ENCODE measurements around the gene REXO1. TPM values are rescaled to one million over a fixed set of nuclear protein-coding genes. Genes with fewer than 3 reads are reported as not detected.
A peak's percentile ranks its signal among the peaks of the same experiment; 100 is the strongest.

REXO1 gene
- total and polyA plus RNA-seq, 2 of the 13 experiments (the other 11 are each of a cell fraction or from before 2014, with no cell fraction given): 5.0 to 11.2 TPM

DNA sequence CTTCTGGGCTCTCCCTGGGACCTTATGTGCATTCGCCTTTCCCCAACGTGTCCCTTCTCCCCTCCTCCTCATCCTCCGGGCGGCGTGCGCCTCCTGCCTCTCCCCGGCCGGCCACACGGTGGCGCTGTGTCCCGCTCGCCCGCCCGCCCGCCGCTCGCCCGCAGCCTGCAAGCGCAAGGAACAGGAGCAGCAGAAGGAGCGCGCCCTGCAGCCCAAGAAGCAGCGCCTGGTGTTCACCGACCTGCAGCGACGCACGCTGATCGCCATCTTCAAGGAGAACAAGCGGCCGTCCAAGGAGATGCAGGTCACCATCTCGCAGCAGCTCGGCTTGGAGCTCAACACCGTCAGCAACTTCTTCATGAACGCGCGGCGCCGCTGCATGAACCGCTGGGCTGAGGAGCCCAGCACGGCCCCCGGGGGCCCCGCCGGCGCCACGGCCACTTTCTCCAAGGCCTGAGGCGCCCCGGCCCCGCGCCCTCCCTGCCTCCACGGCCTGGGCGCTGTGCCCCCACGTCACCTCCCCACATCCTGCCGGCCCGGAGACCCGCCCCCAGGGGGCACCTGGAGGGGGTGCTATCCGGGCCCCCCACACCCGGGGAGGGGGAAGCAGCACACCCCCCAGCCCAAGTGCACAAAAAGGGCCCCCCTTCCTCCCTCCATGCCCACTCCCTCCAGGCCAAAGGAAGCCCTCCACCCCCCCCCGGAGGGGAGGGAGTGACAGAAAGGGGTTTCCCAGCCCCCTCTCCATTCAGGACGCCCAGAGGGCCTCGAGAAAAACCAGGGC, 73.1 kb downstream of the REXO1 start (continued):
- TF ChIP-seq, protein P1, sequence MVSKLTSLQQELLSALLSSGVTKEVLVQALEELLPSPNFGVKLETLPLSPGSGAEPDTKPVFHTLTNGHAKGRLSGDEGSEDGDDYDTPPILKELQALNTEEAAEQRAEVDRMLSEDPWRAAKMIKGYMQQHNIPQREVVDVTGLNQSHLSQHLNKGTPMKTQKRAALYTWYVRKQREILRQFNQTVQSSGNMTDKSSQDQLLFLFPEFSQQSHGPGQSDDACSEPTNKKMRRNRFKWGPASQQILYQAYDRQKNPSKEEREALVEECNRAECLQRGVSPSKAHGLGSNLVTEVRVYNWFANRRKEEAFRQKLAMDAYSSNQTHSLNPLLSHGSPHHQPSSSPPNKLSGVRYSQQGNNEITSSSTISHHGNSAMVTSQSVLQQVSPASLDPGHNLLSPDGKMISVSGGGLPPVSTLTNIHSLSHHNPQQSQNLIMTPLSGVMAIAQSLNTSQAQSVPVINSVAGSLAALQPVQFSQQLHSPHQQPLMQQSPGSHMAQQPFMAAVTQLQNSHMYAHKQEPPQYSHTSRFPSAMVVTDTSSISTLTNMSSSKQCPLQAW (CRISPR knock-in tag; IDR thresholded peaks at IDR 0.05): no peak
- TF ChIP-seq FOXC1 (CRISPR knock-in tag; IDR thresholded peaks at IDR 0.05; ENCODE audit: borderline replicate concordance): 0 out of 2 replicates have a peak, but pooled peaks have one; percentile 36
- peak; percentile 15; the same call in 1 of the 2 replicates for TF ChIP-seq MTA1 (CRISPR knock-in tag; IDR thresholded peaks at IDR 0.05; ENCODE audit: borderline replicate concordance)
- peak; percentile 82 for TF ChIP-seq STAG1 (CRISPR knock-in tag; IDR thresholded peaks at IDR 0.05)
- TF ChIP-seq ZNF782 (CRISPR knock-in tag; IDR thresholded peaks at IDR 0.05; ENCODE audit: borderline replicate concordance): no peak
- no peak for TF ChIP-seq PCBP2 (optimal IDR thresholded peaks at IDR 0.05; ENCODE audit: low read depth, low read length, poor library complexity, severe bottlenecking)
- TF ChIP-seq SAP130 (CRISPR knock-in tag; IDR thresholded peaks at IDR 0.05; ENCODE audit: low read depth): peak; percentile 22; the same call in 1 of the 2 replicates
- TF ChIP-seq, protein P2, sequence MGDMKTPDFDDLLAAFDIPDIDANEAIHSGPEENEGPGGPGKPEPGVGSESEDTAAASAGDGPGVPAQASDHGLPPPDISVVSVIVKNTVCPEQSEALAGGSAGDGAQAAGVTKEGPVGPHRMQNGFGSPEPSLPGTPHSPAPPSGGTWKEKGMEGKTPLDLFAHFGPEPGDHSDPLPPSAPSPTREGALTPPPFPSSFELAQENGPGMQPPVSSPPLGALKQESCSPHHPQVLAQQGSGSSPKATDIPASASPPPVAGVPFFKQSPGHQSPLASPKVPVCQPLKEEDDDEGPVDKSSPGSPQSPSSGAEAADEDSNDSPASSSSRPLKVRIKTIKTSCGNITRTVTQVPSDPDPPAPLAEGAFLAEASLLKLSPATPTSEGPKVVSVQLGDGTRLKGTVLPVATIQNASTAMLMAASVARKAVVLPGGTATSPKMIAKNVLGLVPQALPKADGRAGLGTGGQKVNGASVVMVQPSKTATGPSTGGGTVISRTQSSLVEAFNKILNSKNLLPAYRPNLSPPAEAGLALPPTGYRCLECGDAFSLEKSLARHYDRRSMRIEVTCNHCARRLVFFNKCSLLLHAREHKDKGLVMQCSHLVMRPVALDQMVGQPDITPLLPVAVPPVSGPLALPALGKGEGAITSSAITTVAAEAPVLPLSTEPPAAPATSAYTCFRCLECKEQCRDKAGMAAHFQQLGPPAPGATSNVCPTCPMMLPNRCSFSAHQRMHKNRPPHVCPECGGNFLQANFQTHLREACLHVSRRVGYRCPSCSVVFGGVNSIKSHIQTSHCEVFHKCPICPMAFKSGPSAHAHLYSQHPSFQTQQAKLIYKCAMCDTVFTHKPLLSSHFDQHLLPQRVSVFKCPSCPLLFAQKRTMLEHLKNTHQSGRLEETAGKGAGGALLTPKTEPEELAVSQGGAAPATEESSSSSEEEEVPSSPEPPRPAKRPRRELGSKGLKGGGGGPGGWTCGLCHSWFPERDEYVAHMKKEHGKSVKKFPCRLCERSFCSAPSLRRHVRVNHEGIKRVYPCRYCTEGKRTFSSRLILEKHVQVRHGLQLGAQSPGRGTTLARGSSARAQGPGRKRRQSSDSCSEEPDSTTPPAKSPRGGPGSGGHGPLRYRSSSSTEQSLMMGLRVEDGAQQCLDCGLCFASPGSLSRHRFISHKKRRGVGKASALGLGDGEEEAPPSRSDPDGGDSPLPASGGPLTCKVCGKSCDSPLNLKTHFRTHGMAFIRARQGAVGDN (CRISPR knock-in tag; IDR thresholded peaks at IDR 0.05): peak; percentile 58
- TF ChIP-seq, protein P3, sequence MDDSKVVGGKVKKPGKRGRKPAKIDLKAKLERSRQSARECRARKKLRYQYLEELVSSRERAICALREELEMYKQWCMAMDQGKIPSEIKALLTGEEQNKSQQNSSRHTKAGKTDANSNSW (CRISPR knock-in tag; IDR thresholded peaks at IDR 0.05; ENCODE audit: borderline replicate concordance): no peak
- TF ChIP-seq, protein P4, sequence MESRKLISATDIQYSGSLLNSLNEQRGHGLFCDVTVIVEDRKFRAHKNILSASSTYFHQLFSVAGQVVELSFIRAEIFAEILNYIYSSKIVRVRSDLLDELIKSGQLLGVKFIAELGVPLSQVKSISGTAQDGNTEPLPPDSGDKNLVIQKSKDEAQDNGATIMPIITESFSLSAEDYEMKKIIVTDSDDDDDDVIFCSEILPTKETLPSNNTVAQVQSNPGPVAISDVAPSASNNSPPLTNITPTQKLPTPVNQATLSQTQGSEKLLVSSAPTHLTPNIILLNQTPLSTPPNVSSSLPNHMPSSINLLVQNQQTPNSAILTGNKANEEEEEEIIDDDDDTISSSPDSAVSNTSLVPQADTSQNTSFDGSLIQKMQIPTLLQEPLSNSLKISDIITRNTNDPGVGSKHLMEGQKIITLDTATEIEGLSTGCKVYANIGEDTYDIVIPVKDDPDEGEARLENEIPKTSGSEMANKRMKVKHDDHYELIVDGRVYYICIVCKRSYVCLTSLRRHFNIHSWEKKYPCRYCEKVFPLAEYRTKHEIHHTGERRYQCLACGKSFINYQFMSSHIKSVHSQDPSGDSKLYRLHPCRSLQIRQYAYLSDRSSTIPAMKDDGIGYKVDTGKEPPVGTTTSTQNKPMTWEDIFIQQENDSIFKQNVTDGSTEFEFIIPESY (CRISPR knock-in tag; IDR thresholded peaks at IDR 0.05): peak; percentile 44; the same call in 1 of the 2 replicates
- peak; percentile 21; the same call in 1 of the 2 replicates for TF ChIP-seq NFKB2 (CRISPR knock-in tag; IDR thresholded peaks at IDR 0.05; ENCODE audit: borderline replicate concordance)
- TF ChIP-seq SMC3 (IDR thresholded peaks at IDR 0.05; ENCODE audit: low read length): peak; percentile 10; the same call in 1 of the 2 replicates
- TF ChIP-seq, protein P5, sequence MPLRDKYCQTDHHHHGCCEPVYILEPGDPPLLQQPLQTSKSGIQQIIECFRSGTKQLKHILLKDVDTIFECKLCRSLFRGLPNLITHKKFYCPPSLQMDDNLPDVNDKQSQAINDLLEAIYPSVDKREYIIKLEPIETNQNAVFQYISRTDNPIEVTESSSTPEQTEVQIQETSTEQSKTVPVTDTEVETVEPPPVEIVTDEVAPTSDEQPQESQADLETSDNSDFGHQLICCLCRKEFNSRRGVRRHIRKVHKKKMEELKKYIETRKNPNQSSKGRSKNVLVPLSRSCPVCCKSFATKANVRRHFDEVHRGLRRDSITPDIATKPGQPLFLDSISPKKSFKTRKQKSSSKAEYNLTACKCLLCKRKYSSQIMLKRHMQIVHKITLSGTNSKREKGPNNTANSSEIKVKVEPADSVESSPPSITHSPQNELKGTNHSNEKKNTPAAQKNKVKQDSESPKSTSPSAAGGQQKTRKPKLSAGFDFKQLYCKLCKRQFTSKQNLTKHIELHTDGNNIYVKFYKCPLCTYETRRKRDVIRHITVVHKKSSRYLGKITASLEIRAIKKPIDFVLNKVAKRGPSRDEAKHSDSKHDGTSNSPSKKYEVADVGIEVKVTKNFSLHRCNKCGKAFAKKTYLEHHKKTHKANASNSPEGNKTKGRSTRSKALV (CRISPR knock-in tag; IDR thresholded peaks at IDR 0.05): peak; percentile 61; the same call in 1 of the 2 replicates
- TF ChIP-seq ZNF607 (CRISPR knock-in tag; IDR thresholded peaks at IDR 0.05; ENCODE audit: borderline replicate concordance): 0 out of 2 replicates have a peak, but pooled peaks have one; percentile 28
- TF ChIP-seq, protein P6, sequence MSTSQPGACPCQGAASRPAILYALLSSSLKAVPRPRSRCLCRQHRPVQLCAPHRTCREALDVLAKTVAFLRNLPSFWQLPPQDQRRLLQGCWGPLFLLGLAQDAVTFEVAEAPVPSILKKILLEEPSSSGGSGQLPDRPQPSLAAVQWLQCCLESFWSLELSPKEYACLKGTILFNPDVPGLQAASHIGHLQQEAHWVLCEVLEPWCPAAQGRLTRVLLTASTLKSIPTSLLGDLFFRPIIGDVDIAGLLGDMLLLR (CRISPR knock-in tag; IDR thresholded peaks at IDR 0.05): no peak
- no peak for TF ChIP-seq HNRNPH1 (optimal IDR thresholded peaks at IDR 0.05; ENCODE audit: low read depth, low read length)

All from HepG2 (cell line).